Ishikawa (cell line): ENCODE data around the gene MBD3.

ENCODE experiments used
- CEBPB ChIP-seq: IDR thresholded peaks from 2 replicates; pipeline ENCODE4 v1.6.1; 2012
- CREB1 ChIP-seq: IDR thresholded peaks from 2 replicates; pipeline ENCODE4 v1.6.1; 2012; ENCODE audit warnings: low read depth
- EGR1 ChIP-seq: IDR thresholded peaks from 2 replicates; pipeline ENCODE4 v1.6.1; 2012
- EP300 ChIP-seq: IDR thresholded peaks from 2 replicates; pipeline ENCODE4 v1.6.1; 2012; ENCODE audit warnings: borderline replicate concordance
- NFIC ChIP-seq: IDR thresholded peaks from 2 replicates; pipeline ENCODE4 v1.6.1; 2012
- RAD21 ChIP-seq: IDR thresholded peaks from 2 replicates; pipeline ENCODE4 v1.6.1; 2012; ENCODE audit warnings: low read depth
- TAF1 ChIP-seq: IDR thresholded peaks from 2 replicates; pipeline ENCODE4 v1.6.1; 2012; ENCODE audit warnings: low read depth, mild to moderate bottlenecking
- TEAD4 ChIP-seq: IDR thresholded peaks from 2 replicates; pipeline ENCODE4 v1.6.1; 2012
- YY1 ChIP-seq: IDR thresholded peaks from 2 replicates; pipeline ENCODE4 v1.6.1; 2012; ENCODE audit warnings: low read depth
- TF ChIP-seq, protein P1 (sequence below): IDR thresholded peaks from 2 replicates; pipeline ENCODE4 v1.6.1; 2012
- TF ChIP-seq, protein P2 (sequence below): IDR thresholded peaks from 2 replicates; pipeline ENCODE4 v1.6.1; 2012; ENCODE audit warnings: low read depth, mild to moderate bottlenecking

GRCh38 chr19:1634938-1635243 lies 42.2 kb upstream of the MBD3 start:
- TF ChIP-seq CREB1: no peak
- TF ChIP-seq NFIC: no peak
- no peak for TF ChIP-seq TAF1
- no peak for TF ChIP-seq CEBPB
- TF ChIP-seq, protein P1, sequence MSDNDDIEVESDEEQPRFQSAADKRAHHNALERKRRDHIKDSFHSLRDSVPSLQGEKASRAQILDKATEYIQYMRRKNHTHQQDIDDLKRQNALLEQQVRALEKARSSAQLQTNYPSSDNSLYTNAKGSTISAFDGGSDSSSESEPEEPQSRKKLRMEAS: no peak
- TF ChIP-seq RAD21: no peak
- no peak for TF ChIP-seq EP300
- TF ChIP-seq YY1: no peak
- TF ChIP-seq EGR1: no peak
- TF ChIP-seq, protein P2, sequence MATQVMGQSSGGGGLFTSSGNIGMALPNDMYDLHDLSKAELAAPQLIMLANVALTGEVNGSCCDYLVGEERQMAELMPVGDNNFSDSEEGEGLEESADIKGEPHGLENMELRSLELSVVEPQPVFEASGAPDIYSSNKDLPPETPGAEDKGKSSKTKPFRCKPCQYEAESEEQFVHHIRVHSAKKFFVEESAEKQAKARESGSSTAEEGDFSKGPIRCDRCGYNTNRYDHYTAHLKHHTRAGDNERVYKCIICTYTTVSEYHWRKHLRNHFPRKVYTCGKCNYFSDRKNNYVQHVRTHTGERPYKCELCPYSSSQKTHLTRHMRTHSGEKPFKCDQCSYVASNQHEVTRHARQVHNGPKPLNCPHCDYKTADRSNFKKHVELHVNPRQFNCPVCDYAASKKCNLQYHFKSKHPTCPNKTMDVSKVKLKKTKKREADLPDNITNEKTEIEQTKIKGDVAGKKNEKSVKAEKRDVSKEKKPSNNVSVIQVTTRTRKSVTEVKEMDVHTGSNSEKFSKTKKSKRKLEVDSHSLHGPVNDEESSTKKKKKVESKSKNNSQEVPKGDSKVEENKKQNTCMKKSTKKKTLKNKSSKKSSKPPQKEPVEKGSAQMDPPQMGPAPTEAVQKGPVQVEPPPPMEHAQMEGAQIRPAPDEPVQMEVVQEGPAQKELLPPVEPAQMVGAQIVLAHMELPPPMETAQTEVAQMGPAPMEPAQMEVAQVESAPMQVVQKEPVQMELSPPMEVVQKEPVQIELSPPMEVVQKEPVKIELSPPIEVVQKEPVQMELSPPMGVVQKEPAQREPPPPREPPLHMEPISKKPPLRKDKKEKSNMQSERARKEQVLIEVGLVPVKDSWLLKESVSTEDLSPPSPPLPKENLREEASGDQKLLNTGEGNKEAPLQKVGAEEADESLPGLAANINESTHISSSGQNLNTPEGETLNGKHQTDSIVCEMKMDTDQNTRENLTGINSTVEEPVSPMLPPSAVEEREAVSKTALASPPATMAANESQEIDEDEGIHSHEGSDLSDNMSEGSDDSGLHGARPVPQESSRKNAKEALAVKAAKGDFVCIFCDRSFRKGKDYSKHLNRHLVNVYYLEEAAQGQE: no peak
- TF ChIP-seq TEAD4: no peak
